ENCODE results near the gene APOBEC3H.

The APOBEC3H gene

DNA sequence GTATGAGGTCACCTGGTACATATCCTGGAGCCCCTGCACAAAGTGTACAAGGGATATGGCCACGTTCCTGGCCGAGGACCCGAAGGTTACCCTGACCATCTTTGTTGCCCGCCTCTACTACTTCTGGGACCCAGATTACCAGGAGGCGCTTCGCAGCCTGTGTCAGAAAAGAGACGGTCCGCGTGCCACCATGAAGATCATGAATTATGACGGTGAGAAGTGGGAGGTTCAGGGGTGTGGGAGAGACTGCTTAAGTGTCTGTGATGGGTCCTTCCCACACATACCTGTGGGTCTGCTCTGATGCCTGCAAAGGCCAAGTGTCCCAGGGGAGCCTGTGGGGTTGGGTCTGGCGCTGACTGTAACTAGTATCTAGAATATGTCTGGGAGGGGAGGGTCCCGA, 16.0 kb upstream of the APOBEC3H start:
- no peak for DNase-seq (ENCODE audit: low read depth)
- TF ChIP-seq, protein P1, sequence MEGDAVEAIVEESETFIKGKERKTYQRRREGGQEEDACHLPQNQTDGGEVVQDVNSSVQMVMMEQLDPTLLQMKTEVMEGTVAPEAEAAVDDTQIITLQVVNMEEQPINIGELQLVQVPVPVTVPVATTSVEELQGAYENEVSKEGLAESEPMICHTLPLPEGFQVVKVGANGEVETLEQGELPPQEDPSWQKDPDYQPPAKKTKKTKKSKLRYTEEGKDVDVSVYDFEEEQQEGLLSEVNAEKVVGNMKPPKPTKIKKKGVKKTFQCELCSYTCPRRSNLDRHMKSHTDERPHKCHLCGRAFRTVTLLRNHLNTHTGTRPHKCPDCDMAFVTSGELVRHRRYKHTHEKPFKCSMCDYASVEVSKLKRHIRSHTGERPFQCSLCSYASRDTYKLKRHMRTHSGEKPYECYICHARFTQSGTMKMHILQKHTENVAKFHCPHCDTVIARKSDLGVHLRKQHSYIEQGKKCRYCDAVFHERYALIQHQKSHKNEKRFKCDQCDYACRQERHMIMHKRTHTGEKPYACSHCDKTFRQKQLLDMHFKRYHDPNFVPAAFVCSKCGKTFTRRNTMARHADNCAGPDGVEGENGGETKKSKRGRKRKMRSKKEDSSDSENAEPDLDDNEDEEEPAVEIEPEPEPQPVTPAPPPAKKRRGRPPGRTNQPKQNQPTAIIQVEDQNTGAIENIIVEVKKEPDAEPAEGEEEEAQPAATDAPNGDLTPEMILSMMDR (conservative IDR thresholded peaks at IDR 0.05; ENCODE audit: low read depth, low read length) = no peak
- no peak overlapping the region for H3K4me3 ChIP-seq (ENCODE audit: low read depth, low read length)

DNA sequence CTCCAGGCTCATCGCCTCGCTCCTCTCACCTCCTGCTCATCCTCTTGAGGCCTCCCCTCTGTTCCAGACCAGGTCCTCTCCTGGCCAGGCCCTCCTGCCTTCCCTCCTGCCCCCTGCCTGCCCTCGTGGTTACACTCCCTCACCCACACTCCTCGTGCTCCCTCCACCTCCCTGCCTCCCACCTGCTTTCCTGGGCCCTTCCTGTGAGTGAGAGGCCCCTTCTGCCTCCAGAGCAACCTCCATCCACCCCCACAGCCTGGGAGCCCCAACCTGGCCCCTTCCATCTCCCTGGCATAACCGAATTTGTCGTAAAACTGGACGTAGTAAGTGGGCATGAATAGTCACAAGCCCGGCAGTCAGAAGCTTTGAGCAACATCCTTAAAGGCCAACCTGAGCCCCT, 15.4 kb upstream of the APOBEC3H start:
- no peak for DNase-seq (ENCODE audit: low read depth)
- no peak overlapping the region for H3K4me3 ChIP-seq (ENCODE audit: low read depth, low read length)
- TF ChIP-seq, protein P1 (conservative IDR thresholded peaks at IDR 0.05; ENCODE audit: low read depth, low read length) = no peak

DNA sequence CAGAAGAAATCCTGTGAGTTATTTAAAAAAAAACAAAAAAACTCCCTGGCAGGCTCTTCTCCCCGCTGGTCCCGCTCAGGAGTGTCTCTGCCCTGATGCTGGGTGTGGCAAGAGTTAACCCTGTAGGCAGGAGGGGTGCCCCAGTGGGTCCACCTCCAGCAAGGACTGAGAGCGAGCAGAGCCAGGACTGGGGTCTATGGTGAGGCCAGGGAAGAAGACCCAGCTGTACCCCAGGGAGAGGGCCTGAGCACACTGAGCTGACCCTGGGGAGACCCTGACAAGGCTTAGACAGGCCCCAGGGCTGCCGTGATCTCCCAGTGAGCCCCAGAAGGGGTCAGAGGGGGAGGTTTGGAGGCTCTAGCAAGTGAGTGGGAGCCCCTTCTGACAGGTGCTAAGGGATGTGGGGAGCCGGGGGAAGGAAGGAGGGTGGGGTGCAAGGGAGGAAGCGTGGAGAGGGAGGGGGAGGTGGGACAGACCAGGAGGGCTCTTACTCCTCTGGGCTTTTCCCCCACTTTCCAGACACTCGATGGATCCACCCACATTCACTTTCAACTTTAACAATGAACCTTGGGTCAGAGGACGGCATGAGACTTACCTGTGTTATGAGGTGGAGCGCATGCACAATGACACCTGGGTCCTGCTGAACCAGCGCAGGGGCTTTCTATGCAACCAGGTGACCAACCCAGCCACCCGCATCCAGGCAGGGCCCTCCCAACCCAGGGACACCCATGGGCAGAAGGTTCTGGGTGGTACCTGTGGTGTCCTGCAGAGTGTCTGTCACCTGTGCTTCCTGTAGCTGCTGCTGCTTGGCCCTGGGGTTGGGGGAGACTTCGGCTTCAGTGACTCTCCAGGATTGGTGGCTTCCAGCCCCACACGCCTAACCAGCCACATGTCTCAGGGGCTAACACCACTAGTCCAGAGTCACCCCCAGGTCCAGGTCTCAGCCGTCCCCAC, 13.6 kb upstream of the APOBEC3H start:
- H3K4me3 ChIP-seq (ENCODE audit: low read depth, low read length) = no peak overlapping the region
- TF ChIP-seq, protein P1 (conservative IDR thresholded peaks at IDR 0.05; ENCODE audit: low read depth, low read length) = no peak
- no peak for DNase-seq (ENCODE audit: low read depth)

DNA sequence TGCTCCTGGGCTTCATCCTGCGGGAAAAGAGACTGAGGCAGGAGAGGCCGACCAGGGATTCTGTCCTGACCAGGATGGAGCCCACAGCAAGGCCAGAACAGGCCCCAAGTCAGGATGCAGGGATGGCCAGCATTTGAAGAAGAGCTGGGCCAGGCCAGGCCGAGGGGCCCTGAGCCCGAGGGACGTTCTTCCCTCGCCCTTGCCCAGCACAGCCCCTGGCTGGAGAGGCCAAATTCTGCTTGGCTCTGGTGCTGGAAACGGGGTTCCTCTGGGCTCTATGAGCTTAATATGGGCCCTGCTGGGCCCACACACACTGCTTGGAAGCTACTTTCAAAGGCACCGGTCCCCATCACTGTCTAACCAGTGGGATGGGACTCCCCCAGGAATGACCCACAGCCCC, 12.4 kb upstream of the APOBEC3H start:
- TF ChIP-seq, protein P1 (conservative IDR thresholded peaks at IDR 0.05; ENCODE audit: low read depth, low read length) = no peak
- H3K4me3 ChIP-seq (ENCODE audit: low read depth, low read length) = no peak overlapping the region
- DNase-seq (ENCODE audit: low read depth) = no peak

DNA sequence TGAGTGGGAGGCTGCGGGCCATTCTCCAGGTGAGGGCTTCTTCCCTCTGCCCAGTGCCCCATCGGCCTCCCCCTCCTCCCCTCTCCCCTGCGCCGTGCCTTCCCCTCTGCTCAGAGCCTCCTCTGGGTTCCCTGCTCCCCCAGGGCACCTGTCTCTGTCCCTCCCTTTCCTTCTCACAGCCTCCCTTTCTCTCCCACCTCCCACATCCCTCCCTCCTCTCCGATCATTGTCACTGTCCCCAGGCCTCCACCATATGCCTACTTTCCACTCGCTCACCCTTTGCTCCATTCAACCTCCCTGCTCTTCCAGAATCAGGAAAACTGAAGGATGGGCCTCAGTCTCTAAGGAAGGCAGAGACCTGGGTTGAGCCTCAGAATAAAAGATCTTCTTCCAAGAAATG, 9.9 kb upstream of the APOBEC3H start:
- H3K4me3 ChIP-seq (ENCODE audit: low read depth, low read length) = no peak overlapping the region
- TF ChIP-seq, protein P1 (conservative IDR thresholded peaks at IDR 0.05; ENCODE audit: low read depth, low read length) = no peak
- no peak for DNase-seq (ENCODE audit: low read depth)

DNA sequence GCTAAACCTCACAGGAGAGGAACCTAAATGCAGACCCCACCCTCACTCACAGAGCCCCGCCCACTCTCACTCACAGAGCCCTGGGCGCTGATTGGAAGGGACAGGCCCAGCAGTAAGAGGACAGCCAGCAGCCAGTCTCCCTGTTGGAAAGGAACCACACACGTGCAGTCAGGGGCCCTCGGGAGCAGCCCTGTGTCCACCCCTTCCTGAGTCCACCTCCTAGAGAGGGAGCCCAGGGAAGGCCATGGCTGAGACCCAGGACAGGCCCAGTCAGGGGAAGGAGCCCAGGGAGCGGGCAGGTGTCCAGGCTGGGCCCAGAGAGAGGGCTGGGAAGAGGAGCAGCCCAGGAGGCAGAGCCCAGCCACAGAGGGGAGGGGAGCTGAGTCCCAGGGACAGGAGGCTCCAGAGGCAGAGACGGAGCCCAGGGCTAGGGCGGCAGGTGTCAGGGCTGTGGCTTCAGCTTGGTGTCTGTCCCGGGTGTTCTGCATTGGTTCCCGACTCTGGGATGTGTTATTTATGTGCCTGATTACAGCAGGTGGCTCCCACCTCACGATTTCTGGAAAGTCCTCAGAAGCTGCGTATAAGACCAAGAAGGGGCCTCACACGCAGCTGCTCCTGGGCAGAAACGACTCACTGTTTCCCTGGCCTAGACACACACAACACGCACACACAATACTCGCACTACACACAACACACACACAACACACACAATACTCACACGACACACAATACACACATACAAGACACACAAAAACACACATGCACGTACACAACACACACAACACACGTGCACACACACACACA, 9.0 kb upstream of the APOBEC3H start:
- TF ChIP-seq, protein P1 (conservative IDR thresholded peaks at IDR 0.05; ENCODE audit: low read depth, low read length) = no peak
- DNase-seq (ENCODE audit: low read depth) = no peak
- no peak overlapping the region for H3K4me3 ChIP-seq (ENCODE audit: low read depth, low read length)
